Right cardiac atrium (tissue), 5 donors: ENCODE data around the gene SEMA5A. TPM values are rescaled to one million over a fixed set of nuclear protein-coding genes. Genes with fewer than 3 reads are reported as not detected.

Experiments used
- ATAC-seq, 2 donors: fragments of 200-7000 bp; cut with Tn5 transposase; one replicate each; pipeline versions ENCODE4 v1.8.0 to v1.9.1; 2020; ENCODE audit warnings: moderate library complexity in 2 of 2, mild to moderate bottlenecking in 1 of 2
- DNase-seq, 3 donors: peaks; one replicate each; pipeline ENCODE4 v3.0.0-alpha.2; 2020
- H3K27ac ChIP-seq: one replicate; pipeline ENCODE4 v1.5.1; 2013; ENCODE audit warnings: mild to moderate bottlenecking, low read length, control low read depth, moderate library complexity
- H3K27me3 ChIP-seq: one replicate; pipeline ENCODE4 v1.6.1; 2013; ENCODE audit not compliant: control insufficient read depth, insufficient read depth
- H3K4me1 ChIP-seq: one replicate; pipeline ENCODE4 v1.6.1; 2013; ENCODE audit warnings: low read length; ENCODE audit not compliant: control insufficient read depth, insufficient read depth
- H3K4me3 ChIP-seq: one replicate; pipeline ENCODE4 v1.5.1; 2013; ENCODE audit warnings: low read length, control low read depth
- H3K9me3 ChIP-seq: one replicate; pipeline ENCODE4 v1.6.1; 2013; ENCODE audit warnings: low read length; ENCODE audit not compliant: control insufficient read depth
- WGBS: extraction: QIAGEN DNeasy Blood & Tissue Kit; methylation state at CpG from one replicate; pipeline ENCODE4 v1.1.7; 2013; 5-methylcytosine and 5-hydroxymethylcytosine counted together
- intact Hi-C, 4 donors: fragments of 100-400 bp; cut with DNase I; formaldehyde crosslinking; loops; one replicate each; pipeline versions ENCODE4 v1.11.0 to v1.14.0; 2022 to 2023
- polyA plus RNA-seq: library from polyadenylated mRNA; stranded (reverse); fragments of 200-250 nt; gene quantifications from one replicate; pipeline ENCODE4 v1.2.3, GENCODE V29; 2013
- total RNA-seq, 4 donors: library from RNA; stranded (reverse); fragmentation: NEBNext Ultra II Directional; extraction: Animal tissue kit (Norgen Biotek cat#: 25700); gene quantifications; one replicate each; pipeline ENCODE4 v1.2.1, GENCODE V29; 2021
- donor health status: healthy with polysubstance abuse.
- donor health status: DM: no; HTN: yes; CAD: no.
- donor health status: DM: no; HTN: no; CAD: no.
- donor health status: DM: no; HTN: yes; CAD: no; lungs with severe emphysema.
- donor health status: DM: yes; HTN: yes; CAD: no.

The SEMA5A gene
- total and polyA plus RNA-seq, 5 donors, result 6.7 to 28.2 (median 23.9) TPM

- intact Hi-C loops, result no loop called here
- no peak for DNase-seq
- WGBS, result 80% methylated on average over 9 of the region's 9 CpGs
- no peak overlapping the region for H3K27ac ChIP-seq
- H3K9me3 ChIP-seq, result peaks cover under 1% of the 10 kb centered on the region
- no peaks in the 10 kb centered on the region for H3K27me3 ChIP-seq
- H3K4me3 ChIP-seq, result no peak overlapping the region
- ATAC-seq, result no peak
- H3K4me1 ChIP-seq, result no peaks in the 10 kb centered on the region
Observed at GRCh38 chr5:9241479-9242305, 304.2 kb downstream of the SEMA5A start.

GRCh38 chr5:9240431-9240830 lies 305.4 kb downstream of the SEMA5A start:
- Histone ChIP-seq H3K4me3 (no peak overlapping the region), H3K27me3 (no peaks in the 10 kb centered on the region), H3K27ac (no peak overlapping the region), H3K4me1 (no peaks in the 10 kb centered on the region), H3K9me3 (peaks cover 2% of the 10 kb centered on the region)
- ATAC-seq (no peak), DNase-seq (no peak)
- intact Hi-C loops, result no loop called here
- WGBS, result 73% methylated on average over 2 of the region's 2 CpGs

- DNase-seq, result no peak
- Histone ChIP-seq H3K27me3 (no peaks in the 10 kb centered on the region), H3K9me3 (peaks cover 2% of the 10 kb centered on the region), H3K4me3 (no peak overlapping the region), H3K4me1 (no peaks in the 10 kb centered on the region), H3K27ac (no peak overlapping the region)
- no peak for ATAC-seq
- WGBS, result 52% methylated on average over 2 of the region's 2 CpGs
- intact Hi-C loops, result no loop called here
Observed at GRCh38 chr5:9239626-9240025, 306.2 kb downstream of the SEMA5A start.

GRCh38 chr5:9239071-9239470 lies 306.8 kb downstream of the SEMA5A start:
- Histone ChIP-seq H3K27me3 (no peaks in the 10 kb centered on the region), H3K27ac (no peak overlapping the region), H3K9me3 (peaks cover 2% of the 10 kb centered on the region), H3K4me1 (no peaks in the 10 kb centered on the region), H3K4me3 (no peak overlapping the region)
- ATAC-seq (no peak), DNase-seq (no peak)
- intact Hi-C loops, result no loop called here

GRCh38 chr5:9233712-9234111 lies 312.2 kb downstream of the SEMA5A start:
- intact Hi-C loops, result no loop called here
- Histone ChIP-seq H3K27ac (no peak overlapping the region), H3K4me3 (no peak overlapping the region), H3K27me3 (no peaks in the 10 kb centered on the region), H3K4me1 (no peaks in the 10 kb centered on the region), H3K9me3 (peaks cover 4% of the 10 kb centered on the region)
- DNase-seq, result peak in 1 of 3 donors; percentile 14
- no peak for ATAC-seq

GRCh38 chr5:9233035-9233434 lies 312.8 kb downstream of the SEMA5A start:
- no peak for DNase-seq
- H3K9me3 ChIP-seq, result peaks cover 4% of the 10 kb centered on the region
- no peak overlapping the region for H3K27ac ChIP-seq
- no peaks in the 10 kb centered on the region for H3K27me3 ChIP-seq
- intact Hi-C loops, result no loop called here
- H3K4me1 ChIP-seq, result no peaks in the 10 kb centered on the region
- H3K4me3 ChIP-seq, result no peak overlapping the region
- 43% methylated on average over 2 of the region's 2 CpGs for WGBS
- no peak for ATAC-seq

GRCh38 chr5:9231842-9232241 lies 314.0 kb downstream of the SEMA5A start:
- WGBS, result 75% methylated on average over 2 of the region's 2 CpGs
- no peak for ATAC-seq
- Histone ChIP-seq H3K27ac (no peak overlapping the region), H3K27me3 (no peaks in the 10 kb centered on the region), H3K4me3 (no peak overlapping the region), H3K4me1 (no peaks in the 10 kb centered on the region), H3K9me3 (peaks cover 4% of the 10 kb centered on the region)
- intact Hi-C loops, result no loop called here
- DNase-seq, result no peak

- intact Hi-C loops, result no loop called here
- H3K27me3 ChIP-seq, result no peaks in the 10 kb centered on the region
- no peaks in the 10 kb centered on the region for H3K4me1 ChIP-seq
- no peak overlapping the region for H3K27ac ChIP-seq
- ATAC-seq (no peak), DNase-seq (no peak)
- H3K9me3 ChIP-seq, result peaks cover 2% of the 10 kb centered on the region
- 68% methylated on average over 5 of the region's 5 CpGs for WGBS
- H3K4me3 ChIP-seq, result no peak overlapping the region
Observed at GRCh38 chr5:9230355-9230754, 315.5 kb downstream of the SEMA5A start.

GRCh38 chr5:9226016-9226536 lies 319.8 kb downstream of the SEMA5A start:
- WGBS, result 76% methylated on average over 2 of the region's 2 CpGs
- Histone ChIP-seq H3K27ac (no peak overlapping the region), H3K27me3 (no peaks in the 10 kb centered on the region), H3K4me1 (no peaks in the 10 kb centered on the region), H3K4me3 (no peak overlapping the region), H3K9me3 (peaks cover 2% of the 10 kb centered on the region)
- ATAC-seq (no peak), DNase-seq (no peak)
- intact Hi-C loops, result no loop called here

- no peak for ATAC-seq
- Histone ChIP-seq H3K4me3 (no peak overlapping the region), H3K27me3 (no peaks in the 10 kb centered on the region), H3K27ac (no peak overlapping the region), H3K9me3 (no peaks in the 10 kb centered on the region), H3K4me1 (no peaks in the 10 kb centered on the region)
- 76% methylated on average over 7 of the region's 7 CpGs for WGBS
- DNase-seq, result no peak
- intact Hi-C loops, result no loop called here
Observed at GRCh38 chr5:9222054-9222976, 323.6 kb downstream of the SEMA5A start.

GRCh38 chr5:9218358-9218757 lies 327.5 kb downstream of the SEMA5A start:
- WGBS, result 92% methylated on average over 4 of the region's 4 CpGs
- Histone ChIP-seq H3K27ac (no peak overlapping the region), H3K4me3 (no peak overlapping the region), H3K27me3 (no peaks in the 10 kb centered on the region), H3K9me3 (no peaks in the 10 kb centered on the region), H3K4me1 (no peaks in the 10 kb centered on the region)
- intact Hi-C loops, result no loop called here
- ATAC-seq (no peak), DNase-seq (no peak)
